Osteocyte (in vitro differentiated cells): ENCODE results near the gene KLRD1. TPM values are rescaled to one million over a fixed set of nuclear protein-coding genes. Genes with fewer than 3 reads are reported as not detected.
A peak's percentile ranks its signal among the peaks of the same experiment; 100 is the strongest.
"Not testable (repeated sequence)": the region's sequence is repeated elsewhere in the genome, so short reads cannot be mapped to it uniquely, and the experiment has no call there.

Source experiments
- DNase-seq: peaks from one replicate; pipeline ENCODE4 v3.0.0; 2021; ENCODE audit warnings: mixed read lengths; ENCODE audit not compliant: unreplicated experiment; ENCODE audit errors: extremely low spot score
- H3K27ac Mint-ChIP-seq: one replicate; pipeline ENCODE4 v1.8.0; 2021; ENCODE audit warnings: mild to moderate bottlenecking, mixed read lengths; ENCODE audit not compliant: unreplicated experiment
- H3K27me3 Mint-ChIP-seq: one replicate; pipeline ENCODE4 v1.8.0; 2021; ENCODE audit warnings: mixed read lengths; ENCODE audit not compliant: unreplicated experiment
- H3K36me3 Mint-ChIP-seq: one replicate; pipeline ENCODE4 v1.8.0; 2021; ENCODE audit warnings: mixed read lengths; ENCODE audit not compliant: unreplicated experiment
- H3K4me1 Mint-ChIP-seq: one replicate; pipeline ENCODE4 v1.8.0; 2021; ENCODE audit warnings: mixed read lengths; ENCODE audit not compliant: unreplicated experiment
- H3K4me3 Mint-ChIP-seq: one replicate; pipeline ENCODE4 v1.8.0; 2021; ENCODE audit warnings: mild to moderate bottlenecking, moderate library complexity, mixed read lengths; ENCODE audit not compliant: unreplicated experiment
- H3K9me3 Mint-ChIP-seq: one replicate; pipeline ENCODE4 v1.8.0; 2021; ENCODE audit warnings: mixed read lengths; ENCODE audit not compliant: unreplicated experiment
- total RNA-seq: library from RNA; stranded (reverse); gene quantifications from 2 replicates; pipeline ENCODE4 v1.2.1, GENCODE V29; 2021
- TF ChIP-seq, protein P1 (sequence below): fragments of 200-600 bp; sonication (generic); IDR thresholded peaks from 2 replicates; pipeline ENCODE4 v1.5.0; 2021; ENCODE audit warnings: antibody characterized with exemption, mild to moderate bottlenecking, moderate library complexity

The KLRD1 gene
- total RNA-seq, 1 donor from 2014 or later, result 0.03 TPM

DNA sequence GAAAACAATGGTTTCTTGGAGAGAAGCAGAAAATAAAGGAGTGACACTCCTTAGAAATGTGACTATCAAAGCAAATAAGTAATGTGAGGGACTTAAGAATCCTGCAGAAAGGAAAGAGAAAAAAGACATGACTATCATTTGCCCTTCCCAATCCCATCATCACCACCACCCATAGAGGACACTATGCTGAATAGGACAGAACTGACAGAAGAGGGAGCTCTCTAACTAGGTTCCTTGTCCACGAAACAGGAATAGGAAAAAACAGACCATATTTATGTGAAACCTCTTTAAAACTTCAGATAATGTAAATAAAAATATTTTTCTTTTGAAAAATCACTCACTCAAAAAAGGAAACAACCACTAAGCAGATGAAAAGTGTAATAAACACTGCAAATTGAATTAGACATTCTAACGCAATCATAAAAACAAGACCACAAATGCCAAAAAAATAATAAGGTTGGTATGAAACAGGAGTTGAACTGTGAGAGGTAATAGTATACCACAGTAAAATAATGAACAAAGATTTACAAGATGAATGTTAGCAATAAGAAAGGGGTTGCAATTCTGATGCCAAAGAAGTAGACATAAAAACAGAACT lies 24.1 kb downstream of the KLRD1 start:
- H3K27me3 Mint-ChIP-seq, result peaks cover 12% of the 10 kb centered on the region
- no peak overlapping the region for H3K4me3 Mint-ChIP-seq
- peak overlapping the region; percentile 14 for H3K27ac Mint-ChIP-seq
- no peaks in the 10 kb centered on the region for H3K36me3 Mint-ChIP-seq
- peaks cover 10% of the 10 kb centered on the region for H3K4me1 Mint-ChIP-seq
- TF ChIP-seq, protein P1, sequence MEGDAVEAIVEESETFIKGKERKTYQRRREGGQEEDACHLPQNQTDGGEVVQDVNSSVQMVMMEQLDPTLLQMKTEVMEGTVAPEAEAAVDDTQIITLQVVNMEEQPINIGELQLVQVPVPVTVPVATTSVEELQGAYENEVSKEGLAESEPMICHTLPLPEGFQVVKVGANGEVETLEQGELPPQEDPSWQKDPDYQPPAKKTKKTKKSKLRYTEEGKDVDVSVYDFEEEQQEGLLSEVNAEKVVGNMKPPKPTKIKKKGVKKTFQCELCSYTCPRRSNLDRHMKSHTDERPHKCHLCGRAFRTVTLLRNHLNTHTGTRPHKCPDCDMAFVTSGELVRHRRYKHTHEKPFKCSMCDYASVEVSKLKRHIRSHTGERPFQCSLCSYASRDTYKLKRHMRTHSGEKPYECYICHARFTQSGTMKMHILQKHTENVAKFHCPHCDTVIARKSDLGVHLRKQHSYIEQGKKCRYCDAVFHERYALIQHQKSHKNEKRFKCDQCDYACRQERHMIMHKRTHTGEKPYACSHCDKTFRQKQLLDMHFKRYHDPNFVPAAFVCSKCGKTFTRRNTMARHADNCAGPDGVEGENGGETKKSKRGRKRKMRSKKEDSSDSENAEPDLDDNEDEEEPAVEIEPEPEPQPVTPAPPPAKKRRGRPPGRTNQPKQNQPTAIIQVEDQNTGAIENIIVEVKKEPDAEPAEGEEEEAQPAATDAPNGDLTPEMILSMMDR, result peak; percentile 89
- DNase-seq, result no peak
- H3K9me3 Mint-ChIP-seq, result peaks cover 9% of the 10 kb centered on the region

DNA sequence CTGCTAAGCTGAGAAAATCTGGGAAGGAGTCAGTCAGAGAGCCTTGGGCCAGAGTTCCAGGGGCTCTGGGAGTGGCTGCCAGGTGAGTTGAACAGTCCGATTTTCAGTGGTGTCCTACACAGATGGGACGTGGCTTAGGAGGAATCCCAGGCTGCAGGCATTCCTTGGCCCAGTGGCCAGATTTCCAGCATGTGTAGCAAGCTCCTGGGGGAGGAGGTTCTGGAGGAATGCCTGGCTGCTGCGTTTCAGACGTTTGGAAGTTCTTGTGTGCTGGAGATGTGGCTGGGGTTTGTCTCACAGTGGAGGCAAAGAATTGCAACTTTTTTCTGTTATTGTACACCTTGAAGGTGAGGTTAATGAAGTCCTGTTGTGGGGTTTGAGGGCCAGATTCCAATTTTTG lies 28.5 kb downstream of the KLRD1 start:
- H3K36me3 Mint-ChIP-seq, H3K27ac Mint-ChIP-seq, H3K9me3 Mint-ChIP-seq, H3K4me3 Mint-ChIP-seq, DNase-seq, H3K27me3 Mint-ChIP-seq: not testable (repeated sequence)
- H3K4me1 Mint-ChIP-seq, result peaks cover 29% of the 10 kb centered on the region

DNA sequence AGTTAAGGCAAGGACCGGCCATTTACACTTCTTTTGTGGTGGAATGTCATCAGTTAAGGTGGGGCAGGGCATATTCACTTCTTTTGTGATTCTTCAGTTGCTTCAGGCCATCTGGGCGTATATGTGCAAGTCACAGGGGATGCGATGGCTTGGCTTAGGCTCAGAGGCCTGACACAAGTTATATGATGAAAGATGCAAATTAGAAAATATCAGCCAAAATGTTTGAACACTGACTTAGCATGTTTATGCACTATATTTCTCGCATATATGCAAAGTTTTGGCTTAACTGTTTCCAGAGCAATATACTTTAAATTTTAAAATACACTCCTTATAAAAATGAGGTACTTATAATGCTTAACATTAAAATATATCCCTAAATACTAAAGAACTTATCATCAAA lies 30.8 kb downstream of the KLRD1 start:
- not testable (repeated sequence) for H3K4me3 Mint-ChIP-seq, DNase-seq, H3K9me3 Mint-ChIP-seq, H3K27me3 Mint-ChIP-seq, H3K36me3 Mint-ChIP-seq, H3K27ac Mint-ChIP-seq
- H3K4me1 Mint-ChIP-seq, result peaks cover 29% of the 10 kb centered on the region

DNA sequence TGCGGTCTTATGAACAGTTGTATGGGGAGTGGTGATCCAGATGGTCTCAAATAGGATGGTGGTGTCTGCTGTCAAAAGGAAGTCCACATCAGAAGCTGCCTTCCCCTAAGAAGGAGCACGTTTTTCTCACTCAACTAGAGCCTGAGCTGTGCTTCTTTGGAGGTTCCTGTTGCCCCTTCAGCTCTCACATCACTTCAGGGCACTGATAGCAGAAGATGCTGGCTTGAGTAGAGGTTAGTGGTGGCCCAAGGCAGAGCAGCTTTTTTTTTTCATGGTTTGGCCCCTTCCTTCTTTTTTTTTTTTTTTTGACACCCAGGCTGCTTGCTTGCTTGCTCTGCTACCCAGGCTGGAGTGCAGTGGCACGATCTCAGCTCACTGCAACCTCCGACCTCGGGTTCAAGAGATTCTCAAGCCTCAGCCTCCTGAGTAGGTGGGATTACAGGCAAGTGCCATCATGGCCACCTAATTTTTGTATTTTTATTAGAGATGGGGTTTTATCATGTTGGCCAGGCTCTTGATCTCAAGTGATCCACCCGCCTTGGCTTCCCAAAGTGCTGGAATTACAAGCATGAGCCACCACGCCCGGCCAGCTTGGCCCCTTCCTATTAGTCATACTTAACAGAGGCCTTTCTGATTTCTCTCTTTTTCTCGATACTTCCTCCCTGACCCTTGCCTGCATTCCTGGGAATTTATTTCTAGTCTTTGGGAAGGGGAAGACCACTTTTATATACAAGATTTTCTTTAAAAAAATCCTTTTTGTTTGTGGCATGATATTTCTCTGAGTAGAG lies 31.6 kb downstream of the KLRD1 start:
- no peaks in the 10 kb centered on the region for H3K27me3 Mint-ChIP-seq
- no peaks in the 10 kb centered on the region for H3K9me3 Mint-ChIP-seq
- TF ChIP-seq, protein P1, result no peak
- H3K27ac Mint-ChIP-seq, result peak overlapping the region; percentile 79
- no peak for DNase-seq
- H3K36me3 Mint-ChIP-seq, result no peaks in the 10 kb centered on the region
- peaks cover 29% of the 10 kb centered on the region for H3K4me1 Mint-ChIP-seq
- no peak overlapping the region for H3K4me3 Mint-ChIP-seq

DNA sequence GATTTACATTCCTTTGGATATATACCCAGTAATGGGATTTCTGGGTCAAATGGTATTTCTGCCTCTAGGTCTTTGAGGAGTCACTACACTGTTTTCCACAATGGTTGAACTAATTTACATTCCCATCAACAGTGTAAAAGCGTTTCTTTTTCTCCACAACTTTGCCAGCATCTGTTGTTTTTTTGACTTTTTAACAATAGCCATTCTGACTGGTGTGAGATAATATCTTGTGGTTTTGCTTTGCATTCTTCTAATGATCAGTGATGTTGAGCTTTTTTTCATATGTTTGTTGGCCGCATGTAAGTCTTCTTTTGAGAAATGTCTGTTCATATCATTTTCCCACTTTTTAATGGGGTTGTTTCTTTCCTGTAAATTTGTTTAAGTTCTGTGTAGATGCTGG lies 33.3 kb downstream of the KLRD1 start:
- not testable (repeated sequence) for H3K4me3 Mint-ChIP-seq, H3K27ac Mint-ChIP-seq, DNase-seq, H3K36me3 Mint-ChIP-seq, H3K27me3 Mint-ChIP-seq, H3K9me3 Mint-ChIP-seq
- peaks cover 25% of the 10 kb centered on the region for H3K4me1 Mint-ChIP-seq

DNA sequence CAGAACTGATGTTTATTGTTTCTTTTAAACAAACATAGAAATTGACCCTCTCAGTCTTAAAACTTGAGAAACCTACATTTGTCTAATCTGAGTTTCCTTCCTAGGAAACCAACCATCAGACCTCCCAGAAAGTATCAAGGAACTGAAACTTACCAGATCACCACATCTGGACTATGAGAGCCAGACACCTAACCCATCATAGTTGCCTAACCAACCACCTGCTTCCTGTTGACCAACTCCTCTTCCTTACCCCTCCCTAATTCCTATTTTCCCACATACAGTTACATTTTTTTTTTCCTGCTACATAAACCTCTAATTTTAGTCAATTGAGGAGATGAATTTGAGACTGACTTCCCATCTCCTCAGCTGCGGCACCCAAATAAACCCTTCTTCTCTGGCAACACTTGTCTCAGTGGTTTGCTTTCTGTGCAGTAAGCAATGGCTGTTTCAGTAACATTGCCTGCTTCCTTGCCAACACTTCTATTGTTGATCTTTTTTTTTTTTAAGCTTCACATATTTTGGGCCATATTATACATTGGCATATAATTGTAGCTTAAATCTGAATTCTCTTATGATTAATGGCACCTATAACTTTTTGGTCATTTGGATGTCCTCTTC lies 34.3 kb downstream of the KLRD1 start:
- H3K27me3 Mint-ChIP-seq, result no peaks in the 10 kb centered on the region
- no peak overlapping the region for H3K27ac Mint-ChIP-seq
- no peak for DNase-seq
- TF ChIP-seq, protein P1, result no peak
- H3K4me1 Mint-ChIP-seq, result peaks cover 25% of the 10 kb centered on the region
- H3K36me3 Mint-ChIP-seq, result no peaks in the 10 kb centered on the region
- no peak overlapping the region for H3K4me3 Mint-ChIP-seq
- H3K9me3 Mint-ChIP-seq, result peaks cover under 1% of the 10 kb centered on the region

DNA sequence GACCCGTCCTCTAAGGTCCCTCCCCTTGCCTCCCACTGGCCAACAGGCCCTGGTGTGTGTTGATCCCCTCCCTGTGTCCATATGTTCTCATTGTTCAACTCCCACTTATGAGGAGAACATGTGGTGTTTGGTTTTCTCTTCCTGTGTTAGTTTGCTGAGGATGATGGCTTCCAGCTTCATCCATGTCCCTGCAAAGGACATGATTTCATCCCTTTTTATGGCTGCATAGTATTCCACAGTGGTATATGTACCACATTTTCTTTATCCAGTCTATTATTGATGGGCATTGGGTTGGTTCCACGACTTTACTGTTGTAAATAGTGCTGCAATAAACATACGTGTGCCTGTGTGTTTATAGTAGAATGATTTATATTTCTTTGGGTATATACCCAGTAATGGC lies 43.8 kb downstream of the KLRD1 start:
- H3K36me3 Mint-ChIP-seq, H3K27me3 Mint-ChIP-seq, H3K27ac Mint-ChIP-seq, H3K4me3 Mint-ChIP-seq, DNase-seq: not testable (repeated sequence)
- Mint-ChIP-seq H3K9me3 (peaks cover 28% of the 10 kb centered on the region), H3K4me1 (peaks cover 20% of the 10 kb centered on the region)
